Panc1 (cell line): ENCODE data around the gene ZNF587B.
"Not testable (repeated sequence)": the region's sequence is repeated elsewhere in the genome, so short reads cannot be mapped to it uniquely, and the experiment has no call there.

Experiments used
- CTCF ChIP-seq: fragments of 450-650 bp; IDR thresholded peaks from 2 replicates; pipeline ENCODE4 v1.5.1; 2017; ENCODE audit warnings: mild to moderate bottlenecking
- POLR2AphosphoS5 ChIP-seq: IDR thresholded peaks from 2 replicates; pipeline ENCODE4 v1.6.1; 2012; ENCODE audit warnings: mild to moderate bottlenecking, low read depth, low read length, moderate library complexity
- REST ChIP-seq, 2 experiments: IDR thresholded peaks; 2 replicates each; pipeline ENCODE4 v1.6.1; 2011 to 2012; ENCODE audit warnings: low read depth in 2 of 2, control low read depth in 1 of 2, low read length in 1 of 2, mild to moderate bottlenecking in 1 of 2, moderate library complexity in 1 of 2; ENCODE audit not compliant: insufficient read depth in 1 of 2
- TCF7L2 ChIP-seq: IDR thresholded peaks from 2 replicates; pipeline ENCODE4 v1.6.1; 2011; ENCODE audit warnings: mild to moderate bottlenecking, low read depth, low read length, inconsistent platforms

GRCh38 chr19:57847164-57847563 lies 17.1 kb downstream of the ZNF587B start:
- TF ChIP-seq CTCF; POLR2AphosphoS5; REST (IDR thresholded peaks at IDR 0.05; ENCODE audit: insufficient read depth in 1 of 2, low read depth in 2 of 2, low read length in 1 of 2); TCF7L2: not testable (repeated sequence)
